ENCODE data around the gene SPTY2D1. TPM values are rescaled to one million over a fixed set of nuclear protein-coding genes. Genes with fewer than 3 reads are reported as not detected.
A peak's percentile ranks its signal among the peaks of the same experiment; 100 is the strongest.

SPTY2D1 gene
- total RNA-seq, 1 donor from 2014 or later = 10.9 TPM

- no peak overlapping the region for H3K27ac Mint-ChIP-seq (ENCODE audit: unreplicated experiment)
- no peak overlapping the region for H3K4me3 Mint-ChIP-seq (ENCODE audit: unreplicated experiment)
- H3K9me3 Mint-ChIP-seq (ENCODE audit: unreplicated experiment) = no peaks in the 10 kb centered on the region
- no peak for DNase-seq
- TF ChIP-seq, protein P1, sequence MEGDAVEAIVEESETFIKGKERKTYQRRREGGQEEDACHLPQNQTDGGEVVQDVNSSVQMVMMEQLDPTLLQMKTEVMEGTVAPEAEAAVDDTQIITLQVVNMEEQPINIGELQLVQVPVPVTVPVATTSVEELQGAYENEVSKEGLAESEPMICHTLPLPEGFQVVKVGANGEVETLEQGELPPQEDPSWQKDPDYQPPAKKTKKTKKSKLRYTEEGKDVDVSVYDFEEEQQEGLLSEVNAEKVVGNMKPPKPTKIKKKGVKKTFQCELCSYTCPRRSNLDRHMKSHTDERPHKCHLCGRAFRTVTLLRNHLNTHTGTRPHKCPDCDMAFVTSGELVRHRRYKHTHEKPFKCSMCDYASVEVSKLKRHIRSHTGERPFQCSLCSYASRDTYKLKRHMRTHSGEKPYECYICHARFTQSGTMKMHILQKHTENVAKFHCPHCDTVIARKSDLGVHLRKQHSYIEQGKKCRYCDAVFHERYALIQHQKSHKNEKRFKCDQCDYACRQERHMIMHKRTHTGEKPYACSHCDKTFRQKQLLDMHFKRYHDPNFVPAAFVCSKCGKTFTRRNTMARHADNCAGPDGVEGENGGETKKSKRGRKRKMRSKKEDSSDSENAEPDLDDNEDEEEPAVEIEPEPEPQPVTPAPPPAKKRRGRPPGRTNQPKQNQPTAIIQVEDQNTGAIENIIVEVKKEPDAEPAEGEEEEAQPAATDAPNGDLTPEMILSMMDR (IDR thresholded peaks at IDR 0.05; ENCODE audit: partially characterized antibody, unreplicated experiment) = no peak
- no peaks in the 10 kb centered on the region for H3K27me3 Mint-ChIP-seq (ENCODE audit: unreplicated experiment)
- no peaks in the 10 kb centered on the region for H3K36me3 Mint-ChIP-seq (ENCODE audit: unreplicated experiment)
- peaks cover 4% of the 10 kb centered on the region for H3K4me1 Mint-ChIP-seq (ENCODE audit: low read depth, unreplicated experiment)
Observed at GRCh38 chr11:18590571-18590970, 43.6 kb downstream of the SPTY2D1 start.

DNA sequence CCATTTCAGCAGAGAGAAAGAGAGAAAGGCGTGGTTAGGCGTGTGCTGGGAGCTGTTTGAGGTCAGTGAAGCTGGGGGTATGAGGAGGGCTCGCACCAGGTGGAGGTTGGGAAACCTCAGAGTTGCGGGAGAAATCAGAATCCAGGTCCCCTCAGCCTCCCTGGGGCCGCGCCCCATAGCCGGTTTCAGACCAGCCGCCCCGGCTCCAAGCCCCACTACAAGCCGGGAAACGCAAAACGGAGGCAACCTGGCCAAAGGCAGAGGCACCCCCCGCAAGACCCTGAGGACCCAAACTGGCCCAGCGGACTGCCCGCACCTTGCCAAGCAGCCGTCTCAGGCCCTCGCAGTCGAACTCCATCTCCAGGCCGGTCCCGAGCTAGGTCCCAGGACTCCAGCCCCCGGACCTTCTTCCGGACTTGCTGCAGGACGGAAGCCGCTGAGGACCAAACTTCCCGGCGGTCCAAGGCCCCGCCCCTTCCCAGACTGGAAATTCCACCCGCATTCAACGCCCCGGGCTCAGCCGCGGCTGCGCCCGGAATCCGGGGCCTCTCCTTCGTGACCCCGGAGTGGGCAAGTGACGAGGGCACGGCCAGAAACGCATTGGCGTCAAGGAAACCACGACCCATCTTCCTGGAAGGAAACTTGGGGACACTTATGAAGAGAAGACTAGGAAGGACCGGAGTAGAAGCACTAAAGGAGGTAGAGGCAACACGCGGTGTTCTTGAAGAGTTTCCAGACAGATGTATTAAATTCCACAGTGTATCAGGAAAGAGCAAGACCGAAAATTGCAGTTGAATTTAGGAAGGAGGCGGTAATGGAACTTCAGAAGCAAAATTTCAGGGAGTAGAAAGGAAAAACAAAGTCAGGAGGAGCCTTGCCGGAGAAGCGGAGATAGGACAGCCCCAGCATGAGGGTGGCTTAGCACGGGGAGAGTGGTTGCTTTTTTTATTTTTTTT is 45.6 kb downstream of the SPTY2D1 start, which contains the start of gene UEVLD:
Gene UEVLD (minus strand): TSS at position 438 of the 956 bp plus-strand sequence. CDS start 80 bp downstream, at position 358.
- peak; percentile 89 for DNase-seq
- TF ChIP-seq, protein P1 (IDR thresholded peaks at IDR 0.05; ENCODE audit: partially characterized antibody, unreplicated experiment) = no peak
- Mint-ChIP-seq H3K4me3 (ENCODE audit: unreplicated experiment) (no peak within 1 kb of the TSS), H3K27ac (ENCODE audit: unreplicated experiment) (no peak within 1 kb of the TSS), H3K36me3 (ENCODE audit: unreplicated experiment) (no peaks in the 10 kb centered on the region), H3K9me3 (ENCODE audit: unreplicated experiment) (no peaks in the 10 kb centered on the region), H3K27me3 (ENCODE audit: unreplicated experiment) (peaks cover 1% of the 10 kb centered on the region), H3K4me1 (ENCODE audit: low read depth, unreplicated experiment) (no peaks in the 10 kb centered on the region)

DNA sequence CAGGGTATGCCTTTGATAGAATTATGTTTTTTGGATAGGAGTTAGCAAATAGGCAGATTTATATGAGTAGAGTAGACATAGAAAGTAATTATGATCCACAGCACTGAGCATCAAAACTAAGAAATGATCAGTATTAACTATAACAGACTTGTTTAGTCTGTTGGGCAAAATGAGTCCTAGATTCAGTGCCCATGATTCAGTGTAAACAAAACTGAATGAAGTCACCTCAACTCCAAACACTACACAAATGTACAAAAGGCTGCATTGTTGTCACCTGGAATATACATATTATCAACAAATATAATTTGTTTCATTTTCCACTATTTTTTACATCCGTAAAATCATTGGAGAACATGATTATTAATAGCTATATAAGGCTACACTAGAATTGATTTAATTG is 52.3 kb downstream of the SPTY2D1 start:
- no peaks in the 10 kb centered on the region for H3K36me3 Mint-ChIP-seq (ENCODE audit: unreplicated experiment)
- TF ChIP-seq, protein P1 (IDR thresholded peaks at IDR 0.05; ENCODE audit: partially characterized antibody, unreplicated experiment) = no peak
- DNase-seq = no peak
- H3K27ac Mint-ChIP-seq (ENCODE audit: unreplicated experiment) = no peak overlapping the region
- H3K4me1 Mint-ChIP-seq (ENCODE audit: low read depth, unreplicated experiment) = no peaks in the 10 kb centered on the region
- H3K4me3 Mint-ChIP-seq (ENCODE audit: unreplicated experiment) = no peak overlapping the region
- no peaks in the 10 kb centered on the region for H3K9me3 Mint-ChIP-seq (ENCODE audit: unreplicated experiment)
- peaks cover 1% of the 10 kb centered on the region for H3K27me3 Mint-ChIP-seq (ENCODE audit: unreplicated experiment)

GRCh38 chr11:18580113-18580766 is 53.9 kb downstream of the SPTY2D1 start:
- Mint-ChIP-seq H3K4me1 (ENCODE audit: low read depth, unreplicated experiment) (no peaks in the 10 kb centered on the region), H3K27me3 (ENCODE audit: unreplicated experiment) (peaks cover 1% of the 10 kb centered on the region), H3K4me3 (ENCODE audit: unreplicated experiment) (no peak overlapping the region), H3K27ac (ENCODE audit: unreplicated experiment) (no peak overlapping the region), H3K36me3 (ENCODE audit: unreplicated experiment) (no peaks in the 10 kb centered on the region), H3K9me3 (ENCODE audit: unreplicated experiment) (no peaks in the 10 kb centered on the region)
- TF ChIP-seq, protein P1 (IDR thresholded peaks at IDR 0.05; ENCODE audit: partially characterized antibody, unreplicated experiment) = no peak
- DNase-seq = no peak
